HG03103 (cell line): ENCODE measurements around the gene ZEB1.
"Not testable (repeated sequence)": the region's sequence is repeated elsewhere in the genome, so short reads cannot be mapped to it uniquely, and the experiment has no call there.

Experiments
- ATAC-seq: cut with Tn5 transposase; IDR thresholded peaks from one replicate; pipeline ENCODE4 v1.9.1; 2021; ENCODE audit warnings: low read depth; ENCODE audit not compliant: unreplicated experiment

Gene ZEB1

GRCh38 chr10:31479752-31480151 lies 160.7 kb downstream of the ZEB1 start:
- no peak for ATAC-seq

- ATAC-seq = no peak
Measured at GRCh38 chr10:31483546-31483945, 164.5 kb downstream of the ZEB1 start.

GRCh38 chr10:31484431-31485135 lies 165.6 kb downstream of the ZEB1 start:
- no peak for ATAC-seq

- no peak for ATAC-seq
Measured at GRCh38 chr10:31490858-31491504, 172.0 kb downstream of the ZEB1 start.

GRCh38 chr10:31507427-31507826 lies 188.4 kb downstream of the ZEB1 start:
- no peak for ATAC-seq

GRCh38 chr10:31508234-31508633 lies 189.2 kb downstream of the ZEB1 start:
- ATAC-seq = no peak

GRCh38 chr10:31508882-31509281 lies 189.9 kb downstream of the ZEB1 start:
- ATAC-seq = no peak

- no peak for ATAC-seq
Measured at GRCh38 chr10:31509989-31510388, 191.0 kb downstream of the ZEB1 start.

- ATAC-seq = no peak
Measured at GRCh38 chr10:31515116-31515515, 196.1 kb downstream of the ZEB1 start.

- ATAC-seq = no peak
Measured at GRCh38 chr10:31515819-31516402, 196.9 kb downstream of the ZEB1 start.

- no peak for ATAC-seq
Measured at GRCh38 chr10:31520986-31521831, 202.2 kb downstream of the ZEB1 start.

- ATAC-seq = no peak
Measured at GRCh38 chr10:31522820-31523219, 203.8 kb downstream of the ZEB1 start.

- ATAC-seq = no peak
Measured at GRCh38 chr10:31524460-31524859, 205.4 kb downstream of the ZEB1 start.

- no peak for ATAC-seq
Measured at GRCh38 chr10:31526178-31526577, 207.2 kb downstream of the ZEB1 start.

GRCh38 chr10:31526681-31527080 lies 207.7 kb downstream of the ZEB1 start:
- ATAC-seq = no peak

GRCh38 chr10:31528831-31529230 lies 209.8 kb downstream of the ZEB1 start:
- ATAC-seq = no peak

- ATAC-seq = no peak
Measured at GRCh38 chr10:31536302-31536701, 217.3 kb downstream of the ZEB1 start.

- ATAC-seq = no peak
Measured at GRCh38 chr10:31549896-31550295, 230.9 kb downstream of the ZEB1 start.

- no peak for ATAC-seq
Measured at GRCh38 chr10:31554556-31554955, 235.5 kb downstream of the ZEB1 start.

- ATAC-seq = no peak
Measured at GRCh38 chr10:31557854-31558253, 238.8 kb downstream of the ZEB1 start.

GRCh38 chr10:31568252-31568861 lies 249.3 kb downstream of the ZEB1 start:
- ATAC-seq = not testable (repeated sequence)
